Parathyroid adenoma (tissue), 2 donors: ENCODE measurements around the gene PPP4R4.

Experiments
- H2AFZ ChIP-seq: fragments of 300-600 bp; sonication (generic); one replicate; pipeline ENCODE4 v1.7.0; 2017; ENCODE audit warnings: antibody characterized with exemption, mild to moderate bottlenecking
- H3K27ac ChIP-seq: fragments of 300-600 bp; sonication (generic); one replicate; pipeline ENCODE4 v1.7.0; 2017
- H3K27me3 ChIP-seq: fragments of 300-600 bp; sonication (generic); one replicate; pipeline ENCODE4 v1.7.0; 2017; ENCODE audit warnings: low read length; ENCODE audit not compliant: control insufficient read depth, insufficient read depth
- H3K36me3 ChIP-seq: fragments of 300-600 bp; sonication (generic); one replicate; pipeline ENCODE4 v1.7.0; 2017; ENCODE audit warnings: low read length; ENCODE audit not compliant: control insufficient read depth, insufficient read depth
- H3K4me1 ChIP-seq: fragments of 300-600 bp; sonication (generic); one replicate; pipeline ENCODE4 v1.7.0; 2017; ENCODE audit warnings: control low read depth
- H3K4me2 ChIP-seq: fragments of 300-600 bp; sonication (generic); one replicate; pipeline ENCODE4 v1.7.0; 2017; ENCODE audit warnings: low read length
- H3K4me3 ChIP-seq: fragments of 300-600 bp; sonication (generic); one replicate; pipeline ENCODE4 v1.7.0; 2017; ENCODE audit warnings: low read depth, low read length
- H3K79me2 ChIP-seq: fragments of 300-600 bp; sonication (generic); one replicate; pipeline ENCODE4 v1.7.0; 2017; ENCODE audit warnings: control low read depth
- H3K9ac ChIP-seq: fragments of 300-600 bp; sonication (generic); one replicate; pipeline ENCODE4 v1.7.0; 2017; ENCODE audit warnings: mild to moderate bottlenecking
- H3K9me3 ChIP-seq: fragments of 300-600 bp; sonication (generic); one replicate; pipeline ENCODE4 v1.7.0; 2017; ENCODE audit warnings: low read length; ENCODE audit not compliant: control insufficient read depth
- CTCF ChIP-seq: fragments of 300-600 bp; sonication (generic); IDR thresholded peaks from one replicate; pipeline ENCODE4 v1.7.0; 2017; ENCODE audit warnings: antibody characterized with exemption, mild to moderate bottlenecking
- donor health status: primary hyperparathyroidism.

PPP4R4 gene, protein sequence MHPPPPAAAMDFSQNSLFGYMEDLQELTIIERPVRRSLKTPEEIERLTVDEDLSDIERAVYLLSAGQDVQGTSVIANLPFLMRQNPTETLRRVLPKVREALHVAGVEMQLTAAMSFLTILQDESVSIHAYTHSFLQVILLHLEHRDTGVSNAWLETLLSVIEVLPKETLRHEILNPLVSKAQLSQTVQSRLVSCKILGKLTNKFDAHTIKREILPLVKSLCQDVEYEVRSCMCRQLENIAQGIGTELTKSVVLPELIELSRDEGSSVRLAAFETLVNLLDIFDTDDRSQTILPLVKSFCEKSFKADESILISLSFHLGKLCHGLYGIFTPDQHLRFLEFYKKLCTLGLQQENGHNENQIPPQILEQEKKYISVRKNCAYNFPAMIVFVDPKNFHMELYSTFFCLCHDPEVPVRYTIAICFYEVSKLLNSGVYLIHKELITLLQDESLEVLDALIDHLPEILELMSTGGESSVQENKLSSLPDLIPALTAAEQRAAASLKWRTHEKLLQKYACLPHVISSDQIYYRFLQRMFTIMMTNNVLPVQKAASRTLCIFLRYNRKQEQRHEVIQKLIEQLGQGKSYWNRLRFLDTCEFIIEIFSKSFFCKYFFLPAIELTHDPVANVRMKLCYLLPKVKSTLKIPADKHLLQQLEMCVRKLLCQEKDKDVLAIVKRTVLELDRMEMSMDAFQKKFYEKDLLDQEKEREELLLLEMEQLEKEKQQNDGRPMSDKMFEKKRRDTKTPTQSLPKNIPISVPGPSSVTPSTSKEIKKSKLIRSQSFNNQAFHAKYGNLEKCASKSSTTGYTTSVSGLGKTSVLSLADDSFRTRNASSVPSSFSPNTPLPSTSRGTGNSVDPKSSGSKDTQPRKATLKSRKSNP

DNA sequence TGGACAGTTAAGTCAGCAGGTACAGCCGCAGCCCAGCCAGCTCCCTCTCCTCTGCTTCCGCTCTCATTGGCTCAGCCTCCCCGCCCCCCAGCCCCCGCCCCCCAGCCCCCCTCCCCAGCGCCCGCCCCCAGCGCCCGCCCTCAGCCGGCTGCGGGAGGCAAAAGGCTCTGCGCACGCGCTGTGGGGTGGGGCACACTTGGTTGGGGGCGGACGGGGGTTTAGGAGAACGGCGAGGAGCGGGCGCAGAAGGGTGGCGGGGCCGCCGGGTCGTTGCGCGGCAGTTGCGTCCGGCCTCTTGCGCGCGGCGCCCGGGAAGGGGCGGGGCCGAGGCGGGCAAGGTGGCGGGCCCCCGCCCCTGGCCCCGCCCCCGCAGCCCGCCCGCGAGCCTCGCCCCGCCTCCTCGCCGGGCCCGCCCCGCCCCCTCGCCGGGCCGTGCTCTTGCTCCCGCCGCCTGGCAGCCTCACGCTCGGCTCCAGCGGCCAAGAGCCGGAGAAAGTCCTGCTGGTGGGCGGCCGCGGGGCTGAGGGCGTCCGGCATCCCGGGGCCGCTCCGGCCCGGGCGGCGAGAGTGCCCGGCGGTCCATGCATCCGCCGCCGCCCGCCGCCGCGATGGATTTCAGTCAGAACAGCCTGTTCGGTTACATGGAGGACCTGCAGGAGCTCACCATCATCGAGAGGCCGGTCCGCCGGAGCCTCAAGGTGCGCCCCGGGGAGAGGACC lies at the start of gene PPP4R4:
Gene PPP4R4 (plus strand): TSS at position 438 of the 719 bp plus-strand sequence. CDS start 144 bp downstream, at position 582.
- Histone ChIP-seq H3K36me3 (no peaks in the 10 kb centered on the region), H3K27me3 (no peaks in the 10 kb centered on the region), H3K4me1 (peaks cover 4% of the 10 kb centered on the region), H3K4me2 (peak within 1 kb of the TSS; percentile 88), H2AFZ (peak within 1 kb of the TSS; percentile 85), H3K9ac (no peak within 1 kb of the TSS), H3K79me2 (no peaks in the 10 kb centered on the region), H3K27ac (peak within 1 kb of the TSS; percentile 60), H3K4me3 (peak within 1 kb of the TSS; percentile 57), H3K9me3 (no peaks in the 10 kb centered on the region)
- TF ChIP-seq CTCF: no peak

- Histone ChIP-seq H3K4me3 (no peak overlapping the region), H3K79me2 (no peaks in the 10 kb centered on the region), H3K4me2 (no peak overlapping the region), H3K27me3 (no peaks in the 10 kb centered on the region), H3K36me3 (no peaks in the 10 kb centered on the region), H3K27ac (no peak overlapping the region), H3K4me1 (no peaks in the 10 kb centered on the region), H2AFZ (no peak overlapping the region), H3K9me3 (no peaks in the 10 kb centered on the region), H3K9ac (no peak overlapping the region)
- TF ChIP-seq CTCF: no peak
Measured at GRCh38 chr14:94124582-94125377, 49.3 kb upstream of the PPP4R4 start.

- no peaks in the 10 kb centered on the region for H3K79me2 ChIP-seq
- H3K4me1 ChIP-seq: no peaks in the 10 kb centered on the region
- TF ChIP-seq CTCF: no peak
Measured at GRCh38 chr14:94125659-94126418, 48.3 kb upstream of the PPP4R4 start.

GRCh38 chr14:94126419-94126677 lies 47.8 kb upstream of the PPP4R4 start:
- Histone ChIP-seq H3K36me3 (no peaks in the 10 kb centered on the region), H3K4me1 (no peaks in the 10 kb centered on the region), H3K9me3 (no peaks in the 10 kb centered on the region), H3K27ac (no peak overlapping the region), H3K4me2 (no peak overlapping the region), H3K79me2 (no peaks in the 10 kb centered on the region), H3K27me3 (no peaks in the 10 kb centered on the region), H2AFZ (no peak overlapping the region), H3K4me3 (no peak overlapping the region), H3K9ac (no peak overlapping the region)
- no peak for TF ChIP-seq CTCF

More at GRCh38 chr14:94125659-94126418, 48.3 kb upstream of the PPP4R4 start:
- Histone ChIP-seq H3K4me2 (no peak overlapping the region), H3K27me3 (no peaks in the 10 kb centered on the region), H3K36me3 (no peaks in the 10 kb centered on the region), H3K9ac (no peak overlapping the region), H3K9me3 (no peaks in the 10 kb centered on the region), H2AFZ (no peak overlapping the region), H3K27ac (no peak overlapping the region), H3K4me3 (no peak overlapping the region)
